ENCODE results near the gene BGLAP. TPM values are rescaled to one million over a fixed set of nuclear protein-coding genes. Genes with fewer than 3 reads are reported as not detected.
A peak's percentile ranks its signal among the peaks of the same experiment; 100 is the strongest.

BGLAP gene
- total RNA-seq, 4 donors from 2014 or later, result 1.1 to 2.1 TPM; not detected in 2

GRCh38 chr1:156196445-156196844 is 45.5 kb upstream of the BGLAP start:
- peaks cover 0 to 13% (median 0%) of the 10 kb centered on the region in 3 donors for H3K36me3 ChIP-seq
- no peak for DNase-seq
- TF ChIP-seq POLR2A (IDR thresholded peaks at IDR 0.05), result no peak
- no peak for TF ChIP-seq CTCF (IDR thresholded peaks at IDR 0.05)
- H3K27me3 ChIP-seq, result no peaks in the 10 kb centered on the region
- H3K4me3 ChIP-seq, result no peak overlapping the region
- H3K9me3 ChIP-seq, result no peaks in the 10 kb centered on the region
- peaks cover 0 to 45% (median 6%) of the 10 kb centered on the region in 4 donors for H3K4me1 ChIP-seq
- no peak overlapping the region for H3K27ac ChIP-seq

GRCh38 chr1:156198831-156199349 is 43.1 kb upstream of the BGLAP start:
- Histone ChIP-seq H3K27me3 (no peaks in the 10 kb centered on the region), H3K36me3 (peaks cover 0 to 13% (median 0%) of the 10 kb centered on the region in 3 donors), H3K4me3 (no peak overlapping the region), H3K9me3 (no peaks in the 10 kb centered on the region), H3K4me1 (peaks cover 0 to 52% (median 6%) of the 10 kb centered on the region in 4 donors), H3K27ac (peak overlapping the region in 2 of 4 donors; percentile 2 to 56)
- no peak for TF ChIP-seq CTCF (IDR thresholded peaks at IDR 0.05)
- no peak for TF ChIP-seq POLR2A (IDR thresholded peaks at IDR 0.05)
- no peak for DNase-seq

- DNase-seq, result no peak
- no peak overlapping the region for H3K4me3 ChIP-seq
- H3K36me3 ChIP-seq, result peaks cover 0 to 18% (median 0%) of the 10 kb centered on the region in 3 donors
- H3K27ac ChIP-seq, result no peak overlapping the region
- H3K4me1 ChIP-seq, result peaks cover 0 to 45% (median 3%) of the 10 kb centered on the region in 4 donors
- no peaks in the 10 kb centered on the region for H3K9me3 ChIP-seq
- no peak for TF ChIP-seq CTCF (IDR thresholded peaks at IDR 0.05)
- TF ChIP-seq POLR2A (IDR thresholded peaks at IDR 0.05), result no peak
- H3K27me3 ChIP-seq, result no peaks in the 10 kb centered on the region
Measured at GRCh38 chr1:156200044-156200443, 41.9 kb upstream of the BGLAP start.

GRCh38 chr1:156203331-156203730 is 38.7 kb upstream of the BGLAP start:
- Histone ChIP-seq H3K9me3 (no peaks in the 10 kb centered on the region), H3K27me3 (no peaks in the 10 kb centered on the region), H3K4me1 (peaks cover 0 to 25% (median 2%) of the 10 kb centered on the region in 4 donors), H3K27ac (no peak overlapping the region), H3K4me3 (no peak overlapping the region), H3K36me3 (peaks cover 0 to 49% (median 0%) of the 10 kb centered on the region in 3 donors)
- TF ChIP-seq POLR2A (IDR thresholded peaks at IDR 0.05), result no peak
- TF ChIP-seq CTCF (IDR thresholded peaks at IDR 0.05), result no peak
- no peak for DNase-seq

GRCh38 chr1:156204686-156205085 is 37.3 kb upstream of the BGLAP start:
- TF ChIP-seq POLR2A (IDR thresholded peaks at IDR 0.05) (no peak), CTCF (IDR thresholded peaks at IDR 0.05) (no peak)
- Histone ChIP-seq H3K27me3 (no peaks in the 10 kb centered on the region), H3K4me1 (peaks cover 0 to 12% (median 0%) of the 10 kb centered on the region in 4 donors), H3K9me3 (no peaks in the 10 kb centered on the region), H3K27ac (no peak overlapping the region), H3K4me3 (no peak overlapping the region), H3K36me3 (peaks cover 0 to 58% (median 0%) of the 10 kb centered on the region in 3 donors)
- DNase-seq, result no peak

Data from Peyer's patch (tissue), 4 donors.